GM23248 (cell line): ENCODE data around the gene KIF22. TPM values are rescaled to one million over a fixed set of nuclear protein-coding genes. Genes with fewer than 3 reads are reported as not detected.

Experiments used
- DNase-seq: peaks from one replicate; pipeline ENCODE4 v3.0.0-alpha.2; 2015
- H2AFZ ChIP-seq: fragments of 200-600 bp; sonication (generic); 2 replicates; pipeline ENCODE4 v1.6.1; 2016; ENCODE audit warnings: antibody characterized with exemption
- H3F3A ChIP-seq: fragments of 200-600 bp; sonication (generic); 2 replicates; pipeline ENCODE4 v1.6.1; 2016; ENCODE audit warnings: mild to moderate bottlenecking, antibody characterized with exemption, mixed run types; ENCODE audit not compliant: insufficient read depth
- H3K27ac ChIP-seq: fragments of 200-600 bp; sonication (generic); 2 replicates; pipeline ENCODE4 v1.5.1; 2016; ENCODE audit warnings: mild to moderate bottlenecking
- H3K27me3 ChIP-seq: fragments of 200-600 bp; sonication (generic); replicated peaks from 2 replicates; pipeline ENCODE4 v1.6.1; 2016; ENCODE audit warnings: mild to moderate bottlenecking; ENCODE audit not compliant: insufficient read depth
- H3K36me3 ChIP-seq: fragments of 200-600 bp; sonication (generic); 2 replicates; pipeline ENCODE4 v1.6.1; 2016; ENCODE audit warnings: low read depth, mild to moderate bottlenecking
- H3K4me1 ChIP-seq: fragments of 200-600 bp; sonication (generic); 2 replicates; pipeline ENCODE4 v1.6.1; 2016; ENCODE audit warnings: mild to moderate bottlenecking; ENCODE audit not compliant: insufficient read depth
- H3K4me2 ChIP-seq: fragments of 200-600 bp; sonication (generic); one replicate; pipeline ENCODE4 v1.6.1; 2016; ENCODE audit warnings: mild to moderate bottlenecking; ENCODE audit not compliant: unreplicated experiment
- H3K4me3 ChIP-seq: fragments of 200-600 bp; sonication (generic); 2 replicates; pipeline ENCODE4 v1.5.1; 2016; ENCODE audit warnings: mild to moderate bottlenecking
- H3K79me2 ChIP-seq: fragments of 200-600 bp; sonication (generic); 2 replicates; pipeline ENCODE4 v1.6.1; 2016; ENCODE audit warnings: mild to moderate bottlenecking; ENCODE audit not compliant: insufficient read depth
- H3K9ac ChIP-seq: fragments of 200-600 bp; sonication (generic); 2 replicates; pipeline ENCODE4 v1.6.1; 2016; ENCODE audit warnings: mild to moderate bottlenecking
- H3K9me2 ChIP-seq: fragments of 200-600 bp; sonication (generic); 2 replicates; pipeline ENCODE4 v1.6.1; 2016; ENCODE audit warnings: mixed run types, mild to moderate bottlenecking, moderate library complexity; ENCODE audit not compliant: insufficient read depth
- H3K9me3 ChIP-seq: fragments of 200-600 bp; sonication (generic); one replicate; pipeline ENCODE4 v1.6.1; 2017; ENCODE audit warnings: low read depth
- H4K20me1 ChIP-seq: fragments of 200-600 bp; sonication (generic); 2 replicates; pipeline ENCODE4 v1.6.0; 2016; ENCODE audit not compliant: insufficient read depth
- EZH2 ChIP-seq: fragments of 200-600 bp; sonication (generic); IDR thresholded peaks from 2 replicates; pipeline ENCODE4 v1.6.1; 2018; ENCODE audit warnings: antibody characterized with exemption, mild to moderate bottlenecking; ENCODE audit not compliant: insufficient read depth, poor library complexity, severe bottlenecking
- EZH2phosphoT487 ChIP-seq: fragments of 200-600 bp; sonication (generic); IDR thresholded peaks from 2 replicates; pipeline ENCODE4 v1.6.1; 2018; ENCODE audit warnings: antibody characterized with exemption, moderate library complexity, mild to moderate bottlenecking, low read depth; ENCODE audit not compliant: insufficient read depth
- WGBS, 2 experiments: methylation state at CpG; one replicate each; pipeline ENCODE4 v1.1.6; 2015 to 2017; ENCODE audit warnings: low lambda C conversion rate in 2 of 2, low coverage in 1 of 2; ENCODE audit errors: missing lambda C conversion rate in 2 of 2; 5-methylcytosine and 5-hydroxymethylcytosine counted together
- in situ Hi-C: fragments of 300-500 bp; cut with MboI; formaldehyde crosslinking; loops from 2 replicates; pipeline ENCODE4 v1.15.0; 2020
- polyA plus RNA-seq: library from polyadenylated mRNA; unstranded; fragments of >200 nt; fragmentation: Nextera tagmentation; extraction: Ambion mirVana; gene quantifications from 2 replicates; pipeline ENCODE4 v1.2.1, GENCODE V29; 2016
- small RNA-seq: library from RNA; depleted of rRNA; stranded (forward); fragments of <200 nt; gene quantifications from one replicate; pipeline ENCODE3, GENCODE V24; 2014; ENCODE audit warnings: low read depth, low replicate concordance
- total RNA-seq: library from RNA; depleted of rRNA; stranded (reverse); fragments of >200 nt; shearing (Covaris generic); gene quantifications from 2 replicates; pipeline ENCODE4 v1.2.3, GENCODE V29; 2014; rRNA removed

Gene KIF22
- total and polyA plus RNA-seq, 2 experiments from 2014 or later: 28.7 to 39.5 TPM

DNA sequence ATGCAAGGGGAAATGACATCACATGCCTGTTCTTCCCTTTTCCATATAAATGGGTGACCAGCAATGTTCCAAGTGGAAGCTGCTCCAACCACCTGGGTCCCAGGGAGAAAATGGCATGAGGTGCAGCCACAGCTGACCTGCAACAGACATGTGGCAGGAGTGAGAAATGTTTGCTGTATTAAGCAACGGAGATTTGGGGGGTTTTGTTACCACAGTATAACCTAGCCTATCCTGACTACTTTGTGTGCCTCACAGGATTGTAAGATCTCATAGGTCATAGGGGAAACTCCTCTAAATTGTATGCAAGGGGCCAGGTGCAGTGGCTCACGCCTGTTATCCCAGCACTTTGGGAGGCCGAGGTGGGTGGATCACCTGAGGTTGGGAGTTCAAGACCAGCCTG is 60.4 kb downstream of the KIF22 start:
- Histone ChIP-seq H2AFZ (no peak overlapping the region), H3K79me2 (no peaks in the 10 kb centered on the region), H4K20me1 (no peaks in the 10 kb centered on the region), H3K9me3 (no peaks in the 10 kb centered on the region), H3K9me2 (no peaks in the 10 kb centered on the region), H3K4me3 (no peak overlapping the region), H3K4me2 (no peak overlapping the region), H3K4me1 (0 out of 2 replicates have a peak, but pooled peaks cover 7% of the 10 kb centered on the region), H3K9ac (no peak overlapping the region), H3K27ac (no peak overlapping the region), H3K36me3 (peaks cover 20% of the 10 kb centered on the region), H3K27me3 (no peaks in the 10 kb centered on the region), H3F3A (peaks cover 26% of the 10 kb centered on the region; the same call in 1 of the 2 replicates)
- no peak for DNase-seq
- WGBS, 2 experiments: 95 to 98% methylated on average over 3 of the region's 3 CpGs
- in situ Hi-C loops: no loop called here
- TF ChIP-seq EZH2 (no peak), EZH2phosphoT487 (no peak)

DNA sequence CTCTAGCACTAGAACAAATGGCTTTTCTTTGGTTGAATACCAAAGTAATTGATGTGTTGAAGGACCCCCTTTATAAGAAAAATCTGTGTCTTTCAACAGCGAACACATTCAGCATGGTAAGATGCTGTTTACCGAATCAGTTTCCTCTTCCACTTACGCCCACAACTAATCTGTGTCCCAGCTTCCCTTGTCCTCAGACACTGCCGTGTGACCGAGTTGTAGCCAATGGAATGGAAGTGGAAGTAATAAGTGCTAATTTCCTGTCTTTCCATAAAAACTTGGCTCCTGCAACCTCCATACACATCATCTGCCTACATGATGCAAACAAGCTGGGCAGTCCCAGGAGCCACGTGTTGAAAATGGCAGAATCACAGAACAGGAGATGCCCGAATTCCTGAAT is 62.1 kb downstream of the KIF22 start:
- Histone ChIP-seq H3K4me3 (no peak overlapping the region), H3K9me2 (no peaks in the 10 kb centered on the region), H3K4me1 (peaks cover 17% of the 10 kb centered on the region), H3K9me3 (no peaks in the 10 kb centered on the region), H4K20me1 (no peaks in the 10 kb centered on the region), H3K27me3 (no peaks in the 10 kb centered on the region), H3K27ac (peak overlapping the region; percentile 34), H3K79me2 (no peaks in the 10 kb centered on the region), H3K36me3 (0 out of 2 replicates have a peak, but pooled peaks cover 4% of the 10 kb centered on the region), H3K4me2 (peak overlapping the region; percentile 18), H3K9ac (peak overlapping the region; percentile 11; the same call in 1 of the 2 replicates), H3F3A (peaks cover 38% of the 10 kb centered on the region; the same call in 1 of the 2 replicates), H2AFZ (peak overlapping the region; percentile 9; the same call in 1 of the 2 replicates)
- DNase-seq: peak; percentile 87
- TF ChIP-seq EZH2phosphoT487: no peak
- WGBS, 2 experiments: 7 to 9% methylated on average over 7 of the region's 7 CpGs
- in situ Hi-C loops: no loop called here

DNA sequence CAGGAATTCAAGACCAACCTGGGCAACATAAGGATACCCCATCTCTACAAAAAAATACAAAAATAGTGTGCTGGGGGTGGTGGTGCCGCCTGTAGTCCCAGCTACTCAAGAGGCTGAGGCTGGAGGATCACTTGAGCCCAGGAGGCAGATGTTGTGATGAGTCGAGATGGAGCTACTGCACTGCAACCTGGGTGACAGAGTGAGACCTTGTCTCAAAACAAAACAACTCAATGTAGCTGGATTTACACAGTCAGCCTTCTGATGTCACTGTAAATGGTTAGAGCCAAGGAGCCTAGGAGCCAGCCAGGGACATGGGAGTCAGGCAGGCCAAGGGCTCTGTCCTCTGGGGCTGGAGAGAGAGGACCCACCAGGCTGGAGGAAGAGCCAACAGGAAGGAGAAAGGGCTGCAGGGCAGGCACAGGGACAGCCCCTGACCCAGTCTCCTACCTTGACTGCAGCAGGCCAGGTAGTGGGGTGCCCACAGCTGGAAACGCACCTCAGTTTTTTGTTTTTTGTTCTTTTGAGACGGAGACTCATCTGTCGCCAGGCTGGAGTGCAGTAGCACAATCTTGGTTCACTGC is 64.1 kb downstream of the KIF22 start:
- Histone ChIP-seq H3K4me3 (no peak overlapping the region), H3K4me2 (no peak overlapping the region), H3K79me2 (no peaks in the 10 kb centered on the region), H3K27me3 (no peaks in the 10 kb centered on the region), H3K4me1 (peaks cover 20% of the 10 kb centered on the region), H3K9me3 (no peaks in the 10 kb centered on the region), H3K27ac (no peak overlapping the region), H3K9me2 (no peaks in the 10 kb centered on the region), H3K9ac (no peak overlapping the region), H3F3A (peaks cover 40% of the 10 kb centered on the region), H4K20me1 (no peaks in the 10 kb centered on the region), H2AFZ (no peak overlapping the region), H3K36me3 (no peaks in the 10 kb centered on the region)
- DNase-seq: peak; percentile 36
- in situ Hi-C loops: no loop called here
- 94 to 95% methylated on average over 5 of the region's 5 CpGs for WGBS, 2 experiments
- TF ChIP-seq EZH2phosphoT487 (no peak), EZH2 (no peak)

Small RNA genes lying within 50 kb of the gene (small RNA-seq; reads per million reads assigned to genes)
- gene AC009133.6 (not detected), gene AC120114.4 (not detected)

Other genes with a start within 250 kb of the KIF22 start
- gene SPN, start 127.5 kb upstream of the KIF22 start, total RNA-seq: not detected in 2 replicates
- gene SPN, start 127.5 kb upstream of the KIF22 start, polyA plus RNA-seq: 0.14 TPM in 1 of 2 replicates, not detected in the other
- 0.32 TPM in 1 of 2 replicates, not detected in the other for gene QPRT, start 111.6 kb upstream of the KIF22 start, total RNA-seq
- gene QPRT, start 111.6 kb upstream of the KIF22 start, polyA plus RNA-seq: 0.27 and 0.85 TPM in 2 replicates
- gene C16orf54, start 44.8 kb upstream of the KIF22 start, total RNA-seq: not detected in 2 replicates
- not detected in 2 replicates for gene C16orf54, start 44.8 kb upstream of the KIF22 start, polyA plus RNA-seq
- gene ZG16, start 12.5 kb upstream of the KIF22 start, total RNA-seq: not detected in 2 replicates
- not detected in 2 replicates for gene ZG16, start 12.5 kb upstream of the KIF22 start, polyA plus RNA-seq
- 169 and 215 TPM in 2 replicates for gene MAZ, start 15.8 kb downstream of the KIF22 start, total RNA-seq
- gene MAZ, start 15.8 kb downstream of the KIF22 start, polyA plus RNA-seq: 74.5 and 76.8 TPM in 2 replicates
- gene PRRT2, start 21.4 kb downstream of the KIF22 start, total RNA-seq: 0.43 and 4.0 TPM in 2 replicates
- 1.3 and 2.1 TPM in 2 replicates for gene PRRT2, start 21.4 kb downstream of the KIF22 start, polyA plus RNA-seq
- gene PAGR1, start 25.4 kb downstream of the KIF22 start, total RNA-seq: 23.6 and 30.6 TPM in 2 replicates
- gene PAGR1, start 25.4 kb downstream of the KIF22 start, polyA plus RNA-seq: 17.5 and 19.3 TPM in 2 replicates
- 272 and 296 TPM in 2 replicates for gene MVP, start 29.7 kb downstream of the KIF22 start, total RNA-seq
- gene MVP, start 29.7 kb downstream of the KIF22 start, polyA plus RNA-seq: 230 and 235 TPM in 2 replicates
- gene CDIPT, start 72.5 kb downstream of the KIF22 start, total RNA-seq: 161 and 181 TPM in 2 replicates
- 126 and 128 TPM in 2 replicates for gene CDIPT, start 72.5 kb downstream of the KIF22 start, polyA plus RNA-seq
- 30.7 and 34.7 TPM in 2 replicates for gene SEZ6L2, start 108.8 kb downstream of the KIF22 start, total RNA-seq
- gene SEZ6L2, start 108.8 kb downstream of the KIF22 start, polyA plus RNA-seq: 6.9 and 7.3 TPM in 2 replicates
- gene ASPHD1, start 109.7 kb downstream of the KIF22 start, total RNA-seq: 6.9 and 18.7 TPM in 2 replicates
- gene ASPHD1, start 109.7 kb downstream of the KIF22 start, polyA plus RNA-seq: 18.5 and 19.3 TPM in 2 replicates
- 3.7 and 14.7 TPM in 2 replicates for gene KCTD13, start 135.5 kb downstream of the KIF22 start, total RNA-seq
- gene KCTD13, start 135.5 kb downstream of the KIF22 start, polyA plus RNA-seq: 10.7 and 12.6 TPM in 2 replicates
- gene TMEM219, start 171.3 kb downstream of the KIF22 start, total RNA-seq: 91.6 and 124 TPM in 2 replicates
- gene TMEM219, start 171.3 kb downstream of the KIF22 start, polyA plus RNA-seq: 162 and 166 TPM in 2 replicates
- 57.7 and 57.9 TPM in 2 replicates for gene TAOK2, start 183.1 kb downstream of the KIF22 start, total RNA-seq
- gene TAOK2, start 183.1 kb downstream of the KIF22 start, polyA plus RNA-seq: 12.5 and 13.6 TPM in 2 replicates
- 3.2 and 3.9 TPM in 2 replicates for gene HIRIP3, start 204.9 kb downstream of the KIF22 start, total RNA-seq
- gene HIRIP3, start 204.9 kb downstream of the KIF22 start, polyA plus RNA-seq: 11.9 and 14.0 TPM in 2 replicates
- gene INO80E, start 205.5 kb downstream of the KIF22 start, total RNA-seq: 51.1 and 111 TPM in 2 replicates
- 32.3 and 35.3 TPM in 2 replicates for gene INO80E, start 205.5 kb downstream of the KIF22 start, polyA plus RNA-seq
- gene DOC2A, start 220.3 kb downstream of the KIF22 start, total RNA-seq: not detected in 2 replicates
- gene DOC2A, start 220.3 kb downstream of the KIF22 start, polyA plus RNA-seq: not detected in 2 replicates
- not detected in 2 replicates for gene C16orf92, start 232.4 kb downstream of the KIF22 start, total RNA-seq
- gene C16orf92, start 232.4 kb downstream of the KIF22 start, polyA plus RNA-seq: not detected in 2 replicates
- gene TLCD3B, start 240.5 kb downstream of the KIF22 start, total RNA-seq: not detected in 2 replicates
- 0.13 TPM in 1 of 2 replicates, not detected in the other for gene TLCD3B, start 240.5 kb downstream of the KIF22 start, polyA plus RNA-seq